ENCODE results near the gene PIP5K1B. TPM values are rescaled to one million over a fixed set of nuclear protein-coding genes. Genes with fewer than 3 reads are reported as not detected.
"Not testable (repeated sequence)": the region's sequence is repeated elsewhere in the genome, so short reads cannot be mapped to it uniquely, and the experiment has no call there.

Gene PIP5K1B
- total RNA-seq, 6 donors from 2014 or later: 22.4 to 76.8 (median 47.2) TPM

DNA sequence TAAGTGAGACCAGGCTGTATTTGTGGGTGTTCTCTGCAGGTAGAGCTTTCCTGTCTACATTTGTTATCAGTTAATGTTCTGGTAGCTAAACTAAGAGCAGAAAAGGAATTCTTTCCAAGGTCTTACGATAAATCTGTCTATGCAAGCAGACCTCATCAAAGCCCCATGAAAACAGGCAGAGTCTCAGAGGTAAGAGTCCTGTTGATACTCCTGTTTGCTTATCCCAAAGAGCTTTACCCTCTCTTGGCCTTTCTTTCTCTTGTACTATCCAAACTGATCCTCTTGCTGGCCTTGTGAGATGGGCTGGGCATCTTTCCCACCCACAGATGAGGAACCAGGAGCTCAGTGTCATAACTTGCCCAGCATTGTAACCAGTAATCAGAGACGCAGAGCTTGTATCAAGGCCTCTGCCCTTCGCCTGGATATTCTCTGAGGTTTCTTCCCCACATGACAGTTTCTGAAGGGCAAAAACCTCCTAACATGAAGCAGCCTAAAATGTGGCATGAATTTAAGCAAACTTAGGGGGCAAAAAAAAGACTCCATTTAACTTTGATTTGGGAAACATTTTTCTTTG is 275.4 kb downstream of the PIP5K1B start:
- no peak overlapping the region for H3K27ac ChIP-seq
- H3K4me3 ChIP-seq: no peak overlapping the region
- no peaks in the 10 kb centered on the region for H3K36me3 ChIP-seq
- peaks cover 0 to 8% (median 5%) of the 10 kb centered on the region in 4 donors for H3K4me1 ChIP-seq
- H3K9me3 ChIP-seq: no peaks in the 10 kb centered on the region
- TF ChIP-seq EP300 (IDR thresholded peaks at IDR 0.05) (no peak), POLR2AphosphoS5 (IDR thresholded peaks at IDR 0.05) (no peak), POLR2A (IDR thresholded peaks at IDR 0.05) (no peak)
- TF ChIP-seq, protein P1, sequence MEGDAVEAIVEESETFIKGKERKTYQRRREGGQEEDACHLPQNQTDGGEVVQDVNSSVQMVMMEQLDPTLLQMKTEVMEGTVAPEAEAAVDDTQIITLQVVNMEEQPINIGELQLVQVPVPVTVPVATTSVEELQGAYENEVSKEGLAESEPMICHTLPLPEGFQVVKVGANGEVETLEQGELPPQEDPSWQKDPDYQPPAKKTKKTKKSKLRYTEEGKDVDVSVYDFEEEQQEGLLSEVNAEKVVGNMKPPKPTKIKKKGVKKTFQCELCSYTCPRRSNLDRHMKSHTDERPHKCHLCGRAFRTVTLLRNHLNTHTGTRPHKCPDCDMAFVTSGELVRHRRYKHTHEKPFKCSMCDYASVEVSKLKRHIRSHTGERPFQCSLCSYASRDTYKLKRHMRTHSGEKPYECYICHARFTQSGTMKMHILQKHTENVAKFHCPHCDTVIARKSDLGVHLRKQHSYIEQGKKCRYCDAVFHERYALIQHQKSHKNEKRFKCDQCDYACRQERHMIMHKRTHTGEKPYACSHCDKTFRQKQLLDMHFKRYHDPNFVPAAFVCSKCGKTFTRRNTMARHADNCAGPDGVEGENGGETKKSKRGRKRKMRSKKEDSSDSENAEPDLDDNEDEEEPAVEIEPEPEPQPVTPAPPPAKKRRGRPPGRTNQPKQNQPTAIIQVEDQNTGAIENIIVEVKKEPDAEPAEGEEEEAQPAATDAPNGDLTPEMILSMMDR (IDR thresholded peaks at IDR 0.05): no peak
- DNase-seq (no peak), ATAC-seq (ENCODE audit: low FRiP score in 2 of 2) (peak in 1 of 2 donors; percentile 58)
- H3K27me3 ChIP-seq: no peaks in the 10 kb centered on the region
- 82 to 94% methylated on average over 3 of the region's 3 CpGs for WGBS, 2 donors

DNA sequence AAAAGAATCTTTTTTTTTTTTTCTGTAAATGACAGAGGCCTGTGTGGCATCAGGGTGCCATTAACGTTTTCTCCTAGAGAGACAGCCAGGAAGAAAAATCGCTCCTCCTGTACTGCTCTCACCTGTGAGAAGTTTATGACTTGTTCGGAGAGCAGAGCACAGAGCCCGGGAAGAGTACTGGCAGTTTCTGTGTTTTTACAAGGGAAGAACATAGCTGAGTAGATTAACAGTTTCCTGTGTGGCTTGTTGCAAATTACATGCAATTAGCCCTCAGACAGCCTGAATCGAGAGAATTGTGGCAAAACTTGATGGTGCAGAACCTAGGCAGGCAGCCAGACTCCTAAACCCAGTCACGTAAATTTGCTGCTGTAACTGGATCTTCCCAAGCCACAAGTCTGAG is 276.7 kb downstream of the PIP5K1B start:
- no peak for ATAC-seq (ENCODE audit: low FRiP score in 2 of 2)
- H3K4me1 ChIP-seq: peaks cover 0 to 6% (median 4%) of the 10 kb centered on the region in 4 donors
- TF ChIP-seq POLR2AphosphoS5 (IDR thresholded peaks at IDR 0.05): no peak
- TF ChIP-seq, protein P1 (IDR thresholded peaks at IDR 0.05): no peak
- no peak for TF ChIP-seq EP300 (IDR thresholded peaks at IDR 0.05)
- no peak for TF ChIP-seq POLR2A (IDR thresholded peaks at IDR 0.05)
- H3K27ac ChIP-seq: no peak overlapping the region
- H3K36me3 ChIP-seq: no peaks in the 10 kb centered on the region
- DNase-seq: no peak
- no peaks in the 10 kb centered on the region for H3K27me3 ChIP-seq
- H3K4me3 ChIP-seq: no peak overlapping the region
- no peaks in the 10 kb centered on the region for H3K9me3 ChIP-seq
- WGBS, 2 donors: 52 to 63% methylated on average over 6 of the region's 6 CpGs

DNA sequence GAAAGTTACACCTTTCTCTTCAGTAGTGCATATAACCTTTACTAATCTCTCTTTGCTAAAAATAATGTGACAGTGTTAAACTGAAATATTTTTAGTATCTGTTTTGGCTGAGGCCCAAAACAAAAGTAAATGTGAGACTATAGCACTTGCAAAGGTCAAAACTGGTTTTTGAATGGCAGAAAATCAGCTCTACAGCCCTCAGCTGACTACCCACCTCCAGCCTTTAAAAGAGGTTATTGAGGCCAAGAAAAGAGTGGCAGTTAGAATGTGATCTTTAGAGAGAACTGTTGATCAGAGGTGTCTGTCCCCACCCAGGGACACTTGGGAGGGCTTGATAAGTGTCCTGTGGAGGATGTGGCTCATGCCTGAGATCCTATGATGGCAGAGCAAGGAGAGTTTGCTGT is 278.0 kb downstream of the PIP5K1B start:
- TF ChIP-seq POLR2A (IDR thresholded peaks at IDR 0.05) (no peak), POLR2AphosphoS5 (IDR thresholded peaks at IDR 0.05) (no peak), EP300 (IDR thresholded peaks at IDR 0.05) (no peak)
- TF ChIP-seq, protein P1 (IDR thresholded peaks at IDR 0.05): no peak
- Histone ChIP-seq H3K4me1 (peaks cover 0 to 6% (median 2%) of the 10 kb centered on the region in 4 donors), H3K4me3 (no peak overlapping the region), H3K27me3 (no peaks in the 10 kb centered on the region), H3K9me3 (no peaks in the 10 kb centered on the region), H3K27ac (no peak overlapping the region), H3K36me3 (no peaks in the 10 kb centered on the region)
- ATAC-seq (ENCODE audit: low FRiP score in 2 of 2) (no peak), DNase-seq (no peak)

DNA sequence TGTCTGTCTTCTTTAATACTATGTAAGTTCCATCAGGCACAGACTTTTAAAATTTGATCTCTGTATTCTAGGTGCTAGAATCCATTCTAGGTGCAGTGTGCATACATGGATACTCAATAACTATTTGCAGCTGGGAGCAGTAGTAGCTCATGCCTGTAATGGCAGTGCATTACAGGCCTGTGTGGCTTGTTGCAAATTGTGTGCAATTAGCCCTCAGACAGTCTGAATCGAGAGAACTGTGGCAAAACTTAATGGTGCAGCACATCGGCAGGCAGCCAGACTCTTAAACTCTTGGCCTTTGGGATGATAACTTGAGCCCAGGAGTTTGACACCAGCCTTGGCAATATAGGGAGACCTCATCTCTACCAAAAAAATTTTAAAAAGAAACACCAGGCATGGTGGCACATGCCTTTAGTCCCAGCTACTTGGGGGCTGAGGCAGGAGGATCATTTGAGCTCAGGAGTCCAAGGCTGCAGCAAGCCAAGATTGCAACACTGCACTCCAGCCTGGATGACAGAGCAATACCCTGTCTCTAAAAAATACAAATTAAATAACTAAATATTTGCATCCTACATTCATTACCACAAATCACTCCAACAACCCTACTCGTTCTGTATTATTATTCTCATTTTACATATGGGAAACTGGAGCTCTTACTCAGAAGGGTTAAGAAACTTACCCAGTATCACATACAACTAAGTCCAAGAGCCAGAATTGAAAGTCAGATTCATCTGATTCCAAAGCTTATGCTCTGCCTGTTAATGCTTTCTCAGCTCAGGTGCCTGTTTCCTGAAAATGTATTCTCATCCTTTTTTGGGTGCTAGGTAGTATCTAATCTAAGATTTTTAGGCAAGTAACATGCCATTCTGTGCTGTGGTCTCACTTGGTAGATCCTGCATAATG is 278.7 kb downstream of the PIP5K1B start:
- no peak for DNase-seq
- H3K4me1 ChIP-seq: peaks cover 0 to 6% (median 2%) of the 10 kb centered on the region in 4 donors
- no peaks in the 10 kb centered on the region for H3K9me3 ChIP-seq
- WGBS, 2 donors: 90 to 95% methylated on average over 2 to 3 of the region's 3 CpGs
- H3K27me3 ChIP-seq: no peaks in the 10 kb centered on the region
- ATAC-seq (ENCODE audit: low FRiP score in 2 of 2): no peak
- H3K36me3 ChIP-seq: no peaks in the 10 kb centered on the region
- TF ChIP-seq EP300 (IDR thresholded peaks at IDR 0.05): no peak
- no peak overlapping the region for H3K4me3 ChIP-seq
- H3K27ac ChIP-seq: no peak overlapping the region

DNA sequence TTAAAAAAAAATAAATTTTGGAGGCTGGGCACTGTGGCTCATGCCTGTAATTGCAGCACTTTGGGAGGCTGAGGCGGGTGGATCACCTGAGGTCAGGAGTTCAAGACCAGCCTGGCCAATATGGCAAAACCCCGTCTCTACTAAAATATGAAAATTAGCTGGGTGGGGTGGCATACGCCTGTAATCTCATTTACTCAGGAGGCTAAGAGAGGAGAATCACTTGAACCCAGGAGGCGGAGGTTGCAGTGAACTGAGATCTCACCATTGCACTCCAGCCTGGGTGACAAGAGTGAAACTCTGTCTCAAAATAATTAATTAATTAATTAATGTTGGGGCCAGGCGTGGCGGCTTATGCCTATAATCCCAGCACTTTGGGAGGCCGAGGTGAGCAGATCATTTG is 281.9 kb downstream of the PIP5K1B start:
- not testable (repeated sequence) for H3K4me1 ChIP-seq; H3K4me3 ChIP-seq; H3K9me3 ChIP-seq; DNase-seq; H3K27me3 ChIP-seq; H3K27ac ChIP-seq; H3K36me3 ChIP-seq; ATAC-seq (ENCODE audit: low FRiP score in 2 of 2)
- 97 to 98% methylated on average over 7 of the region's 7 CpGs for WGBS, 2 donors
